Dendritic cell treated with granulocyte-macrophage colony-stimulating factor and Interleukin-4, amounts not matched to agents 40 ng/mL and 50 ng/mL, for 4 days (primary cell): ENCODE data around the gene SIX2.
A peak's percentile ranks its signal among the peaks of the same experiment; 100 is the strongest.

ENCODE experiments used
- H3K27ac Mint-ChIP-seq: one replicate; pipeline ENCODE4 v1.8.0; 2022; ENCODE audit warnings: mild to moderate bottlenecking, mixed read lengths
- H3K27me3 Mint-ChIP-seq: one replicate; pipeline ENCODE4 v1.8.0; 2022; ENCODE audit warnings: mild to moderate bottlenecking, mixed read lengths
- H3K36me3 Mint-ChIP-seq: one replicate; pipeline ENCODE4 v1.8.0; 2022; ENCODE audit warnings: low read depth, mixed read lengths
- H3K4me1 Mint-ChIP-seq: one replicate; pipeline ENCODE4 v1.8.0; 2022; ENCODE audit warnings: low read depth, mixed read lengths
- H3K4me3 Mint-ChIP-seq: one replicate; pipeline ENCODE4 v1.8.0; 2022; ENCODE audit warnings: mild to moderate bottlenecking, moderate library complexity, mixed read lengths
- H3K9me3 Mint-ChIP-seq: one replicate; pipeline ENCODE4 v1.8.0; 2022; ENCODE audit warnings: mixed read lengths
- intact Hi-C: fragments of 100-400 bp; cut with micrococcal nuclease; formaldehyde crosslinking; loops from one replicate; pipeline ENCODE4 v1.15.0; 2022

SIX2 gene

GRCh38 chr2:45033302-45033701 is 24.1 kb upstream of the SIX2 start:
- intact Hi-C loops = no loop called here
- no peaks in the 10 kb centered on the region for H3K36me3 Mint-ChIP-seq
- no peak overlapping the region for H3K27ac Mint-ChIP-seq
- no peak overlapping the region for H3K4me3 Mint-ChIP-seq
- H3K9me3 Mint-ChIP-seq = no peaks in the 10 kb centered on the region
- no peaks in the 10 kb centered on the region for H3K4me1 Mint-ChIP-seq
- H3K27me3 Mint-ChIP-seq = peaks cover 14% of the 10 kb centered on the region

- H3K9me3 Mint-ChIP-seq = no peaks in the 10 kb centered on the region
- H3K27ac Mint-ChIP-seq = no peak overlapping the region
- intact Hi-C loops = no loop called here
- H3K36me3 Mint-ChIP-seq = no peaks in the 10 kb centered on the region
- peaks cover 23% of the 10 kb centered on the region for H3K27me3 Mint-ChIP-seq
- H3K4me1 Mint-ChIP-seq = no peaks in the 10 kb centered on the region
- no peak overlapping the region for H3K4me3 Mint-ChIP-seq
These were observed 21.8 kb upstream of the SIX2 start for GRCh38 chr2:45031028-45031427.

DNA sequence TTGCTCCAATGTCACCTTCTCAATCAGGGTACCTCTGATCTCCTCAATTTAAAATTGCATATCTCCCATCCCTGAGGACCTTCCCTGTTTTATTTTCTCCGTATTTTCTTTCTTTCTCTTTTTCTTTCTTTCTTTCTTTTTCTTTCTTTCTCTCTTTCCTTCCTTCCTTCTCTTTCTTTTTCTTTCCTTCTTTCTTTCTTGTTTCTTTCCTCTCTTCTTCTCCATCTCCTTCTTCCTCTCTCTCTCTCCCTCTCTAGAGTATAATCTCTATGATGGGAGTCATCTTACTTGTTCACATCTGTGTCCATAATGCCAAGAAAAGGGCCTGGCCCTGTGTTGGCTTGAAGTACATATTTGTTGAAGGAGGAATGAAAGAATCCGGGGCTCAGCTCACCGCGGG is 21.3 kb upstream of the SIX2 start:
- intact Hi-C loops = no loop called here
- Mint-ChIP-seq H3K27me3 (peaks cover 25% of the 10 kb centered on the region), H3K9me3 (no peaks in the 10 kb centered on the region), H3K4me3 (no peak overlapping the region), H3K36me3 (no peaks in the 10 kb centered on the region), H3K4me1 (no peaks in the 10 kb centered on the region), H3K27ac (no peak overlapping the region)

DNA sequence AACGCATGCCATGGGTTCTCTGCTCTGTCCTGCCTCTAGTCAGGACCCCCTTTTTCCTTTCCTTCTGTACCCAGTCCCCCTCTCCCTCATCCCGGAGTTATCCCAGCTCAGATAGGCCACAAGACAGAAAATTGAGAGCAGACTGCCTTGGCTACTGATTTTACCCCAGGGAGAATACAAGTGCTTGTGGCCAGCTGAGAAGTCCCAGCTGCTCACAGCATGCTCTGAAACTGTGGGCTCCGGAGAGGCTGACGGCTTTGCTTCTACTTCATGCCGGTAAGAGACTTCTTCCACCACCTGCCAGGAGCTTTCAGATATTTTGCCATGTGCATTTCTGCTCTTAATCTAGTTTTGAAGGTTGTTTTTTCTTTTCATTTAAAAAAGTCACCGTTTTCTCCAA is 20.0 kb upstream of the SIX2 start:
- Mint-ChIP-seq H3K27ac (no peak overlapping the region), H3K36me3 (no peaks in the 10 kb centered on the region), H3K4me3 (no peak overlapping the region), H3K27me3 (peaks cover 30% of the 10 kb centered on the region), H3K4me1 (no peaks in the 10 kb centered on the region), H3K9me3 (no peaks in the 10 kb centered on the region)
- intact Hi-C loops = no loop called here

GRCh38 chr2:45028276-45028675 is 19.0 kb upstream of the SIX2 start:
- Mint-ChIP-seq H3K36me3 (no peaks in the 10 kb centered on the region), H3K9me3 (no peaks in the 10 kb centered on the region), H3K27me3 (peaks cover 32% of the 10 kb centered on the region), H3K4me1 (no peaks in the 10 kb centered on the region), H3K27ac (no peak overlapping the region), H3K4me3 (no peak overlapping the region)
- intact Hi-C loops = no loop called here

- Mint-ChIP-seq H3K36me3 (no peaks in the 10 kb centered on the region), H3K4me3 (no peak overlapping the region), H3K27me3 (peaks cover 34% of the 10 kb centered on the region), H3K9me3 (no peaks in the 10 kb centered on the region), H3K4me1 (no peaks in the 10 kb centered on the region), H3K27ac (no peak overlapping the region)
- intact Hi-C loops = no loop called here
These were observed 17.7 kb upstream of the SIX2 start for GRCh38 chr2:45026924-45027450.

- Mint-ChIP-seq H3K4me3 (no peak overlapping the region), H3K27me3 (peaks cover 38% of the 10 kb centered on the region), H3K36me3 (no peaks in the 10 kb centered on the region), H3K27ac (no peak overlapping the region), H3K9me3 (no peaks in the 10 kb centered on the region), H3K4me1 (no peaks in the 10 kb centered on the region)
- intact Hi-C loops = no loop called here
These were observed 15.5 kb upstream of the SIX2 start for GRCh38 chr2:45024600-45025291.

- H3K4me1 Mint-ChIP-seq = no peaks in the 10 kb centered on the region
- H3K27ac Mint-ChIP-seq = no peak overlapping the region
- H3K9me3 Mint-ChIP-seq = no peaks in the 10 kb centered on the region
- no peak overlapping the region for H3K4me3 Mint-ChIP-seq
- intact Hi-C loops = no loop called here
- H3K27me3 Mint-ChIP-seq = peaks cover 38% of the 10 kb centered on the region
- H3K36me3 Mint-ChIP-seq = no peaks in the 10 kb centered on the region
These were observed 14.8 kb upstream of the SIX2 start for GRCh38 chr2:45024097-45024496.

GRCh38 chr2:45020439-45020838 is 11.2 kb upstream of the SIX2 start:
- Mint-ChIP-seq H3K9me3 (no peaks in the 10 kb centered on the region), H3K36me3 (no peaks in the 10 kb centered on the region), H3K27me3 (peaks cover 59% of the 10 kb centered on the region), H3K4me3 (no peak overlapping the region), H3K27ac (no peak overlapping the region), H3K4me1 (no peaks in the 10 kb centered on the region)
- intact Hi-C loops = no loop called here

- H3K4me3 Mint-ChIP-seq = no peak overlapping the region
- H3K27ac Mint-ChIP-seq = no peak overlapping the region
- H3K27me3 Mint-ChIP-seq = peaks cover 75% of the 10 kb centered on the region
- H3K4me1 Mint-ChIP-seq = no peaks in the 10 kb centered on the region
- intact Hi-C loops = no loop called here
- no peaks in the 10 kb centered on the region for H3K36me3 Mint-ChIP-seq
- no peaks in the 10 kb centered on the region for H3K9me3 Mint-ChIP-seq
These were observed 8.8 kb upstream of the SIX2 start for GRCh38 chr2:45018023-45018422.

DNA sequence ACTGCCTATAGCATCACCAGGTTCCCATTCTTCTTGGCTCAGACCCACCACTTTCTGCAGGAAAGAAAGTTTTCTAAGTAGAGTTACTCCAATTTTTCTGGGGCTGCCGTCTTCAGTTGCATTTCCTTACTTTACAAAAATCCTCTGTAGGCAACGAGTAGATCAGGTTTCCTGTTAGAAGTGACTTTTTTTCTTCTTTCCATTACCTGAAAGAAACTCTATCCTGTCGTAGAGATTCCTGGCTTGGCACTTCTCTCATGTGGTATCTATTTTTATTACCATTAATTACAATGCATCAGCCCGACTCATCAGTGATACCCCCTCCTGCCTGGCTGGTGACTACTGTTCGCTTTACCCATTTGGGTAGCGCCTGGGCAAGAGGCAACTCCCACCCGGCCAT is 5.6 kb upstream of the SIX2 start:
- Mint-ChIP-seq H3K27me3 (peaks cover 94% of the 10 kb centered on the region), H3K4me1 (peaks cover 9% of the 10 kb centered on the region), H3K27ac (no peak overlapping the region), H3K9me3 (no peaks in the 10 kb centered on the region), H3K4me3 (no peak overlapping the region), H3K36me3 (no peaks in the 10 kb centered on the region)
- intact Hi-C loops = no loop called here

DNA sequence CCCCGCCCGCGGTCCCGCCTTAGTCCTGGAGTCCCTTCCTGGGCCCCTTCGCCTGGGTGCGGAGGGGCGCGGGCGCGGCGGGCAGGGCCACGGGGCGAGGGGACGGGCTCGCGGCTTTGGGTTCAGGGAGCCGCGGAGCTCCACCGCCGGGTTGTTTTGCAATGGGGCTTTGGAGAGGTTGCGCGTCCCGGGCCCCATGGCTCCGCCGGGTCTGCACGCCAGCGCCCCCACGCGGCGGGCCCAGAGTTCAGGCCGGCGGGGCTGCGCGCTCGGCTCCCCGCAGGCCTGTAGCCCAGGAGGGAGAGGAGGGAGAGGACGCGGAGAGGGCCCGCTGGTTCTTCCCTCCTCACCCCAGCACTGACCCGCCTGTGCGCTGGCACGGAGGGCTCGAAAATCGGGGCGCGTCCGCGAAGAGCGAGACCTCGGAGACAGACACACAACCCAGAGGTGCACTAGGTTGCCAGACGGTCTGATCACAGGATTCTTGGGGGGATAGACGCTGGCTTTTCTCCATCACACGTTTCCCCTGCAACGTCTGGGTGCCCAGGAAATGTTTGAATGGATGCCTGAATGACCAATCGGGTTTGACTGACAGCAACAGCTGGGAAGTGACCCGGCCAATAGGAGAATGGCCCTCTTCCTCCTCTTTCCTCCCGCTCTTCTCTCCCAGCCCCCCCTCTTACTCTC is 4.9 kb upstream of the SIX2 start:
- no peaks in the 10 kb centered on the region for H3K36me3 Mint-ChIP-seq
- no peak overlapping the region for H3K4me3 Mint-ChIP-seq
- no peaks in the 10 kb centered on the region for H3K9me3 Mint-ChIP-seq
- H3K27me3 Mint-ChIP-seq = peaks cover 94% of the 10 kb centered on the region
- intact Hi-C loops = no loop called here
- H3K4me1 Mint-ChIP-seq = peaks cover 16% of the 10 kb centered on the region
- no peak overlapping the region for H3K27ac Mint-ChIP-seq

- H3K4me3 Mint-ChIP-seq = peak overlapping the region; percentile 18
- H3K9me3 Mint-ChIP-seq = no peaks in the 10 kb centered on the region
- no peaks in the 10 kb centered on the region for H3K36me3 Mint-ChIP-seq
- no peak overlapping the region for H3K27ac Mint-ChIP-seq
- peaks cover 20% of the 10 kb centered on the region for H3K4me1 Mint-ChIP-seq
- H3K27me3 Mint-ChIP-seq = peaks cover 93% of the 10 kb centered on the region
- intact Hi-C loops = no loop called here
These were observed 4.2 kb upstream of the SIX2 start for GRCh38 chr2:45013229-45014015.

DNA sequence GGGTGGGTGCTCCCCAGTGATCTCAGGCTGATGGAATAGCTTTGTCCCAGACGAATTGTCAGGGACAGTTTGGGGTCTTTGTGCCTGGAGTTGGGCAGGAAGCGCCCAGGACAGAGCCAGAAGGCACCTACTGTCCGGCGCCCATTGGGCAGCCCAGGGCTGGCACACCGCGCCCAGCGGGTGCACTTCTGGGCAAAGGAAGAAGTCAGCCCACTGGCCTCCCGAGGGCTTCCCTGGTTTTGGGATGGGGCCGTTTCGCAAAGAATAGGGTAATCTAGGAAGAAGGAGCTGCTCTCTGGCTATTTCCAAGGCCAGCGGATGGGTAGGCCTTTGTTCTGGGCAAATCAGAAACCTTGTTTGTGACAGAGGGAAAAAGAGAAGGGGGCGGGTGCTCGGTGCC is 3.5 kb upstream of the SIX2 start:
- intact Hi-C loops = no loop called here
- peaks cover 27% of the 10 kb centered on the region for H3K4me1 Mint-ChIP-seq
- H3K27me3 Mint-ChIP-seq = peaks cover 93% of the 10 kb centered on the region
- no peaks in the 10 kb centered on the region for H3K9me3 Mint-ChIP-seq
- H3K27ac Mint-ChIP-seq = no peak overlapping the region
- H3K36me3 Mint-ChIP-seq = no peaks in the 10 kb centered on the region
- H3K4me3 Mint-ChIP-seq = no peak overlapping the region
